Sigmoid colon (tissue), 7 donors: ENCODE results near the gene COL23A1. TPM values are rescaled to one million over a fixed set of nuclear protein-coding genes. Genes with fewer than 3 reads are reported as not detected.

Source experiments
- DNase-seq: peaks from one replicate; pipeline ENCODE4 v3.0.0-alpha.2; 2019
- H3K27ac ChIP-seq, 4 donors: fragments of 200-600 bp; sonication (generic); one replicate each; pipeline ENCODE4 v1.5.1; 2016 to 2019; ENCODE audit warnings: mild to moderate bottlenecking in 1 of 4
- H3K27me3 ChIP-seq, 3 donors: fragments of 200-600 bp; sonication (generic); one replicate each; pipeline ENCODE4 v1.5.1; 2019; ENCODE audit warnings: mild to moderate bottlenecking in 1 of 3
- H3K36me3 ChIP-seq, 4 donors: fragments of 200-600 bp; sonication (generic); one replicate each; pipeline ENCODE4 v1.5.1; 2016 to 2019
- H3K4me1 ChIP-seq, 4 donors: fragments of 200-600 bp; sonication (generic); one replicate each; pipeline ENCODE4 v1.5.1; 2017 to 2019
- H3K4me3 ChIP-seq, 4 donors: fragments of 200-600 bp; sonication (generic); one replicate each; pipeline ENCODE4 v1.5.1; 2017 to 2019; ENCODE audit warnings: mild to moderate bottlenecking in 2 of 4, moderate library complexity in 1 of 4
- H3K9me3 ChIP-seq, 4 donors: fragments of 200-600 bp in 3 of 4; sonication (generic) in 3 of 4; one replicate each; pipeline versions ENCODE4 v1.5.1 to v1.6.1; 2013 to 2019
- EP300 ChIP-seq, 4 donors: sonication (generic); formaldehyde crosslinking; IDR thresholded peaks; one replicate each; pipeline ENCODE4 v1.6.1; 2017; ENCODE audit warnings: antibody characterized with exemption in 4 of 4
- POLR2A ChIP-seq, 2 donors: fragments of 450-650 bp; IDR thresholded peaks; one replicate each; pipeline ENCODE4 v1.6.1; 2016; ENCODE audit warnings: antibody characterized with exemption in 2 of 2, mild to moderate bottlenecking in 2 of 2, moderate library complexity in 2 of 2
- POLR2AphosphoS5 ChIP-seq, 4 donors: sonication (generic); formaldehyde crosslinking; IDR thresholded peaks; one replicate each; pipeline ENCODE4 v1.6.1; 2017; ENCODE audit warnings: antibody characterized with exemption in 4 of 4
- WGBS, 2 donors: extraction: QIAGEN DNeasy Blood & Tissue Kit; methylation state at CpG; one replicate each; pipeline ENCODE4 v1.1.7; 2013; 5-methylcytosine and 5-hydroxymethylcytosine counted together
- intact Hi-C: fragments of 100-400 bp; cut with DNase I; formaldehyde crosslinking; loops from one replicate; pipeline ENCODE4 v1.15.1; 2023
- polyA plus RNA-seq, 3 donors: library from polyadenylated mRNA; stranded (reverse); fragments of 200-250 nt; gene quantifications; one replicate each; pipeline ENCODE4 v1.2.3, GENCODE V29; 2013
- total RNA-seq, 4 donors: library from RNA; depleted of rRNA; stranded (reverse); fragments of >200 nt; gene quantifications; one replicate each; pipeline ENCODE4 v1.1.0, GENCODE V29; 2016
- TF ChIP-seq, protein P1 (sequence below), 4 experiments: fragments of 450-650 bp in 3 of 4; fragments of 200-600 bp in 1 of 4; IDR thresholded peaks; one replicate each; pipeline ENCODE4 v1.5.1; 2016 to 2019; ENCODE audit warnings: antibody characterized with exemption in 4 of 4, mild to moderate bottlenecking in 3 of 4, moderate library complexity in 2 of 4
- donor health status: healthy with polysubstance abuse.
- donor health status: Bipolar disorder and iron deficiency.
- donor health status: healthy.

The COL23A1 gene
- total and polyA plus RNA-seq, 7 donors, result 0.28 to 1.2 (median 0.57) TPM; not detected in 1

DNA sequence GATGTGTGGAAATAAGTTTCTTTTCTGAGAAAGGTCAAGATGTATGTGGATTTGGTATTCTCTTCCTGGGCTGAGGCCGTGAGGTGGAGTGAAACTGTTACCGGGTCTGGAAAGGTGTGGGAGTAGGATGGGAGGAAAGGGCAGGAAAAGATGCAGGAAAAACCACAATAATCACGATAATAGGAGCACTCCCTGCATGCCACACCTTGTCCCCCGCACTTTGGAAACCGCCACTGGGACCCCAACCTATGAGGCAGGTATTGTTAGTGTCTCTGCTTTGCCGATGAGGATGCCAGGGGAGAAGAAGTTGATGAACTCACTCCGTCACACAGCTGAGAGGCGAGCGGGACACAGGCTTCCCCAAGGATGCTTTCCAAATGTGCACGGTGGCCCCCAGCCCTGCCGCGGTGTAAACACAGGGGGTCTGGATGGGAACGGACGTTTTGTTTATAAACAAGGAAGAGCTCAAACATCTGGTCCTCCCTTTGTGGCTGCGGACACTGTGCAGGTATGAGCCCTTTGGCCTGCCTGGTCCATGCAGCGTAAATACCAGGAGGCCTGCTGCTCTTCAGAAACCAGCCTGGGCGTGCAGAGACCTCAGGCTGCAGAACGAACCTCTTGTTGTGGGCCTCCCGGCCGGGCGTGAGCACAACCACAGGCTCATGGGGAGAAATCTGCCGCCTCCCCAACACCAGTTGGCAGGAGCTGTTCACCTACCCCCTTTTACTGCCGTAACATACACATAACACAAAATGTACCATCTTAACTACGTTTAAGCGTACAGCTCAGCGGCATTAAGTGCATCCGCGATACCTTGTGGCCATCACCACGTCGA, 126.7 kb downstream of the COL23A1 start:
- TF ChIP-seq EP300 (IDR thresholded peaks at IDR 0.05), result no peak
- TF ChIP-seq, protein P1, sequence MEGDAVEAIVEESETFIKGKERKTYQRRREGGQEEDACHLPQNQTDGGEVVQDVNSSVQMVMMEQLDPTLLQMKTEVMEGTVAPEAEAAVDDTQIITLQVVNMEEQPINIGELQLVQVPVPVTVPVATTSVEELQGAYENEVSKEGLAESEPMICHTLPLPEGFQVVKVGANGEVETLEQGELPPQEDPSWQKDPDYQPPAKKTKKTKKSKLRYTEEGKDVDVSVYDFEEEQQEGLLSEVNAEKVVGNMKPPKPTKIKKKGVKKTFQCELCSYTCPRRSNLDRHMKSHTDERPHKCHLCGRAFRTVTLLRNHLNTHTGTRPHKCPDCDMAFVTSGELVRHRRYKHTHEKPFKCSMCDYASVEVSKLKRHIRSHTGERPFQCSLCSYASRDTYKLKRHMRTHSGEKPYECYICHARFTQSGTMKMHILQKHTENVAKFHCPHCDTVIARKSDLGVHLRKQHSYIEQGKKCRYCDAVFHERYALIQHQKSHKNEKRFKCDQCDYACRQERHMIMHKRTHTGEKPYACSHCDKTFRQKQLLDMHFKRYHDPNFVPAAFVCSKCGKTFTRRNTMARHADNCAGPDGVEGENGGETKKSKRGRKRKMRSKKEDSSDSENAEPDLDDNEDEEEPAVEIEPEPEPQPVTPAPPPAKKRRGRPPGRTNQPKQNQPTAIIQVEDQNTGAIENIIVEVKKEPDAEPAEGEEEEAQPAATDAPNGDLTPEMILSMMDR (IDR thresholded peaks at IDR 0.05), result no peak
- no peak for TF ChIP-seq POLR2A (IDR thresholded peaks at IDR 0.05)
- no peak for DNase-seq
- 86 to 87% methylated on average over 30 of the region's 30 CpGs for WGBS, 2 donors
- H3K27ac ChIP-seq, result no peak overlapping the region
- H3K9me3 ChIP-seq, result no peaks in the 10 kb centered on the region
- no peaks in the 10 kb centered on the region for H3K36me3 ChIP-seq
- H3K4me1 ChIP-seq, result peaks cover 0 to 27% (median 15%) of the 10 kb centered on the region in 4 donors
- no peak overlapping the region for H3K4me3 ChIP-seq
- intact Hi-C loops, result loop anchor here (5.0 kb wide), 1 partner anchor 89 kb away; no protein-coding TSS in a partner anchor
- H3K27me3 ChIP-seq, result no peaks in the 10 kb centered on the region

DNA sequence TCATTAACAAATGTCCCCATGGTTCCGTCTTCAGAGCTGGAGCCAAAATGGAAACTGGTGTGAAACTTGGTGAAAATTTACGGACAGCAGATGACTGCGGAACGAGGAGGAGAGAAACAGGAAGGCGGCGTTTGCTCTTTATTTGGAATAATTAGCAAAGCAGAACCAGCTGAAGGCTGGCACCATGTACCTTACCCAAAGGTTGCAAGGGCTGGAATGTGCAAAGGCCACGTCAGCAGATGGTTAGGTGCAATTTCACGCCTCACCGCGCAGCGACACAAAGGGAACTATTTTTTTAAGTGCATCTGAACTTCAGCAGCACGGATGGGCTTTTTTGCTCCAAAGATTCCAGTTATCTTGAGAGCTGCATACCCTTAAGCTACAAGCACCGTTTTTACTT, 127.4 kb downstream of the COL23A1 start:
- 86 to 91% methylated on average over 13 of the region's 13 CpGs for WGBS, 2 donors
- Histone ChIP-seq H3K4me3 (no peak overlapping the region), H3K36me3 (no peaks in the 10 kb centered on the region), H3K27ac (no peak overlapping the region), H3K27me3 (no peaks in the 10 kb centered on the region), H3K9me3 (no peaks in the 10 kb centered on the region), H3K4me1 (peaks cover 0 to 20% (median 12%) of the 10 kb centered on the region in 4 donors)
- TF ChIP-seq EP300 (IDR thresholded peaks at IDR 0.05) (no peak), POLR2A (IDR thresholded peaks at IDR 0.05) (no peak), POLR2AphosphoS5 (IDR thresholded peaks at IDR 0.05) (no peak)
- TF ChIP-seq, protein P1 (IDR thresholded peaks at IDR 0.05), result no peak
- intact Hi-C loops, result loop anchor here (5.0 kb wide), 1 partner anchor 89 kb away; no protein-coding TSS in a partner anchor
- DNase-seq, result no peak

DNA sequence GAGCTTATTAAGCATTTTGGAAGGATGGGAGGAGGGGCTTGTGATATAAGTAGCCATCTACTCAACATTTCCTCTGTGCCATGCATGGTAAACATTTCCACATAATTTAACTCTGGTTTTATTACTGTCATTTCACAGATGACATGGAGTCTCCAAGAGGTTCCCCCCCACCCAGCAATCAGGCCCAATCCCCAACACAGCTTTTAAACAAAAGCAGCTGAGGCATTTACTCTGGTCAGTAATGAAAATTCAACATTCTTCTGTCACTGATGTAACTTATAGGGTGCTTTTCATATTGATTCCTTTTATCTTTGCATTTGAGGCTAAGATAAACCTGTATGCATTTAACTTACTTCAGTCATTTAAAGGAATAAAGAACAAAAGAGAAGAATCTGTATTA, 128.1 kb downstream of the COL23A1 start:
- H3K4me3 ChIP-seq, result no peak overlapping the region
- H3K27me3 ChIP-seq, result no peaks in the 10 kb centered on the region
- TF ChIP-seq POLR2A (IDR thresholded peaks at IDR 0.05), result no peak
- TF ChIP-seq EP300 (IDR thresholded peaks at IDR 0.05), result no peak
- no peak for TF ChIP-seq POLR2AphosphoS5 (IDR thresholded peaks at IDR 0.05)
- TF ChIP-seq, protein P1 (IDR thresholded peaks at IDR 0.05), result no peak
- DNase-seq, result no peak
- intact Hi-C loops, result loop anchor here (5.0 kb wide), 1 partner anchor 90 kb away; no protein-coding TSS in a partner anchor
- H3K27ac ChIP-seq, result no peak overlapping the region
- no peaks in the 10 kb centered on the region for H3K36me3 ChIP-seq
- peaks cover 0 to 15% (median 7%) of the 10 kb centered on the region in 4 donors for H3K4me1 ChIP-seq
- no peaks in the 10 kb centered on the region for H3K9me3 ChIP-seq

DNA sequence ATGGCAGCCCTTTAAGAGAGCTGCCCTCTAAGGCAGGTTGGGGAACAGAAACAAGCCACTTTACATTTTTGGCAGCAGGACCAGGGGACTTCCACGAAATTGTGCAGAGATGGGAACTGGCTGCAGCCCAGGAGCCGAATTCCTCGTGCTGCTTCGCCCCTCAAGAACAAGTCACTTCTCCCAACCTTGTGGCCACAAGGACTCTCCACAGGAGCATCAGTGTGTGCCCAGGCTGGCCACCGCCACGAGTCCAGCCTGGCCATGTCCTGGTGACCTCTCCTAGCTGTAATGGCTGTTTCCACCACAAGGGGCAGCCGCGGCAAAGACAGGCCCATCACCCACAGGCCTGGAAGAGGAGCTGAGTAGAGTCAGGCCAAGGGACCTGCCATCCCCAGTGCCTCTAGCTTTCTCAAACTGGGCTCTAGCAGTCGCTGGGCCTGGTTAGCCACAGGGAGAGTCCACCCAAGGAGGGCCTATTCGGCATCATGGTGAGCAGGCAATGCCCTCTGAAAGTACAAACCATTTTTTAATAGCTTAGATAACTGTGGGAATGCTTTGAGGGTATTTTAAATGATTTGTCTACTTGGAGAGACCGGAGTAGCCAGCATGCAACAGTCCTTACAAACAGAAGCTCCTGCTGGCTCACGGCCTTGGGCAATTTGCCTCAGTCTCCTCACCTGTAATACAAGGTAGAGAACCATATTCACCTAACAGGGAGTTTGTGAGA, 129.0 kb downstream of the COL23A1 start:
- Histone ChIP-seq H3K27me3 (no peaks in the 10 kb centered on the region), H3K9me3 (no peaks in the 10 kb centered on the region), H3K4me3 (no peak overlapping the region), H3K36me3 (no peaks in the 10 kb centered on the region), H3K4me1 (peaks cover 0 to 15% (median 6%) of the 10 kb centered on the region in 4 donors), H3K27ac (no peak overlapping the region)
- intact Hi-C loops, result loop anchor here (5.0 kb wide), 1 partner anchor 91 kb away; no protein-coding TSS in a partner anchor
- no peak for TF ChIP-seq EP300 (IDR thresholded peaks at IDR 0.05)
- TF ChIP-seq, protein P1 (IDR thresholded peaks at IDR 0.05), result peak; percentile 35 to 76 (median 47)
- 38 to 40% methylated on average over 12 of the region's 12 CpGs for WGBS, 2 donors
- no peak for DNase-seq
